Stimulated activated CD4-positive, alpha-beta T cell treated with anti-CD3 and anti-CD28 coated beads, Interleukin-1b, Interleukin-23, amount 100 ng/mL, for 1 hour (primary cell): ENCODE measurements around the gene NARF.

Experiments
- DNase-seq, 2 donors: peaks; one replicate each; pipeline ENCODE4 v3.0.0-alpha.2; 2020; ENCODE audit warnings: low read depth in 2 of 2

The NARF gene

DNA sequence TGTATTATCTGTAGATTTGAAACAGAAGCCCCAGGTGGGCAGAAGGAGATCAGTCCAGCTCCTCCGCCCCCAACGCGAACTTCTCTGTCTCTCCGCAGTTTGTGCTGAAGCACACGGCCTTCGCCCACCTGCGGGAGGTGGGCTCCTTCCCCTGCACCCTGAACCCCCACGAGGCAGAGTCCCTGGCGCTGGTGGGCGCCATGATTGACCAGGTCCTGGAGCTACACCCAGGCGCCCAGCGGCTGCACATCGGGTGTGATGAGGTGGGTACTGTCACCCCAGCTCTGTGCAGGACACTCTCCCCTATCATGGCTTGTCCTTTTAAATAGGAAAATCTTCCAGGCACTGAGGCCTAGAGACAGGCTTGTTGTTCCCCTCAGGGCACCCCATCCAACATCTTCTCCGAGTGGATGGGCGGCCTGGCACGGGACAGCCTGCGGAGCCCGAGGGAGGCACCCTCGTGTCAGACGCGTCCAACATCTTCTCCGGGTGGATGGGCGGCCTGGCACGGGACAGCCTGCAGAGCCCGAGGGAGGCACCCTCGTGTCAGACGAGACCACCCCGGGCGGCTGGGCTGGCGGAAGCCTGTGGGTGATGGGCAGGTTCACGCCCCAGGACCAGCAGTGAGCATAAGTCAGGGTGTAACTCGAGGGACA, 24.9 kb upstream of the NARF start:
- DNase-seq, result no peak

GRCh38 chr17:82434216-82434565, 24.4 kb upstream of the NARF start:
- no peak for DNase-seq

DNA sequence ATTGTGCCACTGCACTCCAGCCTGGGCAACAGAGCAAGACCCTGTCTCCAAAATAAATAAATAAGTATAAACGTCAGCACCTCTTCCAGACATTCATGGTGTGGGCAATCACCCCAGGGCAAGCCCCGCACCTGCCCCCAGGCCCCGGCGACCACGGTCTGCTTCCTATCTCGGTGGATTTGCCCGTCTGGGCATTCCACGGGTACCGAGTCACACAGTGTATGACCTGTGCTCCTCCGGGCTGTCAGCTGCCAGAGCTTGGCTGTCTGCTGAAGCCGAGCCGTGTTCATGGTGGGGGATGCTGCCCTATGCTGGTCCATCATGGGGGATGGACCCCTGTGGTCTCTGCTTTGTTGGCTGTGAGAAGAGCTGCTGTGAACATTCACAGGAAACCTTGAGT, 23.4 kb upstream of the NARF start:
- no peak for DNase-seq

DNA sequence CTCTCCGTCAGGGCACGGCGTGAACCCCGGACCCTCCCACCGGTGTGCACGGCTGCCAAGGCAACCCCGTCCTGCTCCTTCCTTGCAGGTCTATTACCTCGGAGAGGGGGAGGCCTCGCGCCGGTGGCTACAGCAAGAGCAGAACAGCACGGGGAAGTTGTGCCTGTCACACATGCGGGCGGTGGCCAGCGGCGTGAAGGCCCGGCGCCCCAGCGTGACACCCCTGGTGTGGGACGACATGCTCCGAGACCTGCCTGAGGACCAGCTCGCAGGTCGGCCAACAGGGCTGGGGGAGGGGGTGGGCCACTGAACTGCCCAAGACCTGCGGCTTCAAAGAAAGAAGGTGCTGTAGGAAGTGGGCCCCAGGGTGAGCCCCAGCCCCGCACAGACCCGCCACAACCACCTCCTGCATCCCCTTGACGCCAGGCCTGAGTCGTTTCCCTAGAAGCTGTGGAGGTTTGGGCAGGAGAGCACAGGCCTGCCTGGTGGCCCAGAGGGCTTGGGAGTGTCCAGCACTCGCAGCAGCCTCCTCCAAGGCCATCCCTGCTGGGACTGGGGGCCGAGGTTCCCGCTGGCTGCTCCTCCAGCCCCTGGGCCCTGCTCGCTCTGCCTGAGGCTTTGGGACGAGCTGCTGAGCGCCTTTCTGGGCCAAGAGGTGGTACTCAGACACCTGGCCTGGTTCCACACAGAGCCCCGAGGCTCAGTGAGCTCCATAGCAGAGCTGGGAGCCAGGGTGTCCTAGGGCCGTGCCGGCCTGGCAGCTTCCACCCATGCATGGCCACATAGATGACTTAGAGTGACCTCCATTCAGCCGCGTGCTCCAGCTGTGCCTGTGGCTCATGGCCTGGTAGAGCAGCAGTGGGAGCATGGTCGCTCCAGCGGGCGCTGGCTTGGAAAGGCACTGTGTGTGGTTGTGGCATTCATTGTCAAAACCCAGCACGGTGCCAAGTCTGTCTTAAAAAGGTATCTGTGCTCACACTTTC, 22.6 kb upstream of the NARF start:
- DNase-seq, result no peak

- DNase-seq, result no peak
Measured at GRCh38 chr17:82436601-82437324, 21.8 kb upstream of the NARF start.

DNA sequence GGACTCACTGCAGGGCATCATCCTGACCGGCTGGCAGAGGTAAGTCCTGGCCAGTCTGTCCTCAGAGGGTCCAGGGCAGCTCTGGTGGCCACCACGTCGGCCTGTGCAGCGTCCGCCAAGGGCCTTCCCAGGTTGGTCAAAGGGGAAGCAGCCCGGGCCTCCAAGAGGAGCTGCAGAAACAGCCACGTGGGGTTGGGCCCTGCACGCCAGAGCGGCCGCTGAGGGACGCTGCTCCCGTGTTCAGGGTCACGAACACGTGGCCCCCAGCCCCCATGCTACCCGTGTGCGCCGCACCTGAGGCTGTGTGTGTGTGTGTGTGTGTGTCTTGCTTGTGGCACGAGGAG, 21.2 kb upstream of the NARF start:
- no peak for DNase-seq

GRCh38 chr17:82438401-82439193, 19.9 kb upstream of the NARF start:
- DNase-seq, result no peak

DNA sequence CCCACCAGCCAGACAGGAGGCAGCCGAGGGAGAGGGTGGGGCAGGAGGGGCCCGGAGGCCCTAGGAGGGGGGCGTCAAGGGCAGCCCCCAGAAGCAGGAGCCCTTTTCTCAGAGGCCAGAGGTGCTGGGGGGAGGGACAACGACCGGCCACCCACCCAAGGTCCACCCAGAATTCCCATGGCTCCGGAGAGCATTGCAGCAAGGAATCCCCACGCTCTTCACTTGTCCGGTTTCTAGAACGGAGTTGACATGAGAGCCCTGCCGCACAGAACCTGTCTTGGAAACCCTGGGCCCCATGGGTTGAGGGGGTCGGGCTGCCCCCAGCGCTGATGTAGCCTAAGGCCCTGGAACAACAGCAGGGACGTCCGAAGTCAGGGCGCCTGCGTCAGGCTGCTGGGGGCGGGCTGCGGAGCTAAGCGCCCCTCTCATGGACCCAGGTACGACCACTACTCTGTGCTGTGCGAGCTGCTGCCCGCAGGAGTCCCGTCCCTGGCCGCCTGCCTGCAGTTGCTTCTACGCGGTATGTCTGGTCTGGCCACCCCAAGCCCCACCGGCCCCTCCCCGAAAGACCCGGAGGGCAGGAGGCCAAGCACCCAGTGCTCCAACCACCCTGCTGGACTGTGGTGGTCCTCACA, 19.2 kb upstream of the NARF start:
- DNase-seq, result no peak

GRCh38 chr17:82439829-82440365, 18.6 kb upstream of the NARF start:
- no peak for DNase-seq

DNA sequence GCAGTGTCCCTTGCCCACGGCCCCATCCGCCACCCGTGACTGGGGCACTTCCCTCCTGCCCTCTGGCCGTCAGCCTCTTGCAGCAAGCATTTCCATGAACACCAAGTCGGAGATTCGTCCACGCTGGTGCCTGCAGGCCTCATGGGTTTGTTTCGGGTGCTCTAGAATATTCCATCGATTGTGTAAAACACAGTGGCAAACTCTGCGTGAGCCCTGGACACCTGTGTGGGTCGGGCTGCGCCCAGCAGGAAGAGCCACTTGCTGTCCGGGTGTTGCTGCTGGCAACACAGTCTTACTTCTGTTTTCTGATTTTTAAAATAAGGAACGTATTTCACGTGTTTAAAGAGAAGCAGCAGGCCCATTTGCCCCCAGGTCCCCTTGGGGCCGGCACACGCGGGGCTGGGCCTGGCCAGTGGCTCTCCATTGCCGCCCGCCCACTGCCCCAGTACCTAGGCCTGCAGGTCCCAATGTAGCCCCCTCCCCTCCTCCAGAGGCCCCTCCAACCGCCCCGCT, 18.0 kb upstream of the NARF start:
- DNase-seq, result no peak

DNA sequence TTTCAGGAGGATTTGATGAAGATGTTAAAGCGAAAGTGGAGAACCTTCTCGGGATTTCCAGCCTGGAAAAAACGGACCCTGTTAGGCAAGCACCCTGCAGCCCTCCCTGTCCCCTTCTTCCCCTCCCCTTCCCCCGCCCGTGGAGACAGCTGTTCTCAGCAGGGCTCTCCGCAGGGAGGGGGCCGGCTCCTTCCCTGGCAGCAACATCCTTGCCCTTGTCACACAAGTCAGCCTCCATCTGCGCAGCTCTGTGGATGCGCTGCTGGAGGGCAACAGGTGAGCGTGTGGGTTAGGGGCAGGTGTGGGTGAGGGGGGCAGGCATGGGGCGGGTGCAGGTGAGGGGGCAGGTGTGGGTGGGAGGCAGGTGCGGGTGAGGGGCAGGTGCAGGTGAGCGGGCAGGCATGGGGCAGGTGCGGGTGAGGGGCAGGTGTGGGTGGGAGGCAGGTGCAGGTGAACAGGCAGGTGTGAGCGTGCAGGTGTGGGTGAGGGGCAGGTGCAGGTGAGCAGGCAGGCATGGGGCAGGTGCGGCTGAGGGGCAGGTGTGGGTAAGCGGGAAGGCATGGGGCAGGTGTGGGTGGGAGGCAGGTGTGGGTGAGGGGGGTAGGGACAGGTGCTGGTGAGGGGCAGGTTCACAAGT, 17.4 kb upstream of the NARF start:
- DNase-seq, result no peak

DNA sequence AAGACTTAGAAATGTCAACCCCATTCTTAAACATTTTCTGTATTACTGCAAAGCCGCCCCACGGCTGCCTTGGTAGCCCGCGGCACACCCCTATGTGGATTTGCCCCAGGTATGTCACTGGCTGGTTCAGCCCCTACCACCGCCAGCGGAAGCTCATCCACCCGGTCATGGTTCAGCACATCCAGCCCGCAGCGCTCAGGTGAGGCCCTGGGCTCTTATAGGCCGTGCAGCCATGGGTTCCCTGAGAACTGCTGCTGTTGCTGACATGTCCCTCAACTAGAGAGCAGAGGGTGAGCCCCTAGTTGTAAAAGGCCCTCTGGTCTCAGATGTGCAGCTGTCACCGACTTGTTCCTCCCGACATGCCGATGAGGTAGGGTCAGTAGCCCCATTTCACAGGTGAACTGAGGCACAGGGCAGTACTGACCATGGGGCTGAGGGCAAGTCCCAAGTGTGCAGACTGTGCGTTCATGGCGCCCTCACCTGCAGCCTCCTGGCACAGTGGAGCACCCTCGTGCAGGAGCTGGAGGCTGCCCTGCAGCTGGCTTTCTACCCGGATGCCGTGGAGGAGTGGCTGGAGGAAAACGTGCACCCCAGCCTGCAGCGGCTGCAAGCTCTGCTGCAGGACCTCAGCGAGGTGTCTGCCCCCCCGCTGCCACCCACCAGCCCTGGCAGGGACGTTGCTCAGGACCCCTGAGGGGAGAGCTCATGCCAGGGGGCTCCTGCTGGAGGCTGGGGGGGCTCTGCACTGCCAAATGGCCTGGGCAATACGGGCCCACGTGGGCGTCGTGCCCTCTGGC, 16.7 kb upstream of the NARF start:
- no peak for DNase-seq

DNA sequence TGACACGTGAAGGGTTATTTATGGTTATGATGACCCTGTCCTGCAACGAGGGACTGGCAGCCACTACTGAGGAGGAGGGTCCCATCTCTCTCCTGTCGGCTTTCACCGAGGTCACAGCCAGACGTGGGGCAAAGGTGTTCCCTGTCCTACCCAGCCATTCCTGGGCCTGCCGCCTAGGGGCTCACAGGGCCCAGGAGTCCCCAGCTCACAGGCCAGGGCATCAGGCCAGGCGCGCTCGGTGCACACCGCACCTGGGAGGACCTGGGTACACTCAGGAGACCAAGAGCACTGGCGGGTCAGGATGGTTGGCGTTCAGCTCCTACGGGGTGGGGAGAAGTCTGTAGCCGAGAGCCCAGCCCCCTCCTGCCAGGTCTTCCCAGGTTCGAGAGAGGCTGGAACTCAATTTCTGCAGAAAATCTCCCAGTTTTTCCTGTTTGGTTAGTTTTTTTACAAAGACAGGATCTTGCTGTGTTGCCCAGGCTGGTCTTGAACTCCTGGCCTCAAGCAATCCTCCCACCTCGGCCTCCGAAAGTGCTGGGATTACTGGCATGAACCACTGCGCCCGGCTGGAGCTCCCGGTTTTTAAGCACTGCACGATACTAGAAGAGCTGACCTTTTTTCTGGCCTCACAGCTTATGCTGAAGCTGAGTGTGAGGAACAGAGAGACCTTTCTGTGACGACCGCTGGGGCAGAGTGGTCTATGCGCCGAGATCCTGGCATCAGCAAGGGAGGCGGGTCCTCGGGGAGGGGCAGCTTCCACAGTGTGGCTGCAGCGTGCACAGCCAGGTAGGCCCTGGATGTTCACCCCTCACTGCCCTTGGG, 15.7 kb upstream of the NARF start:
- no peak for DNase-seq

DNA sequence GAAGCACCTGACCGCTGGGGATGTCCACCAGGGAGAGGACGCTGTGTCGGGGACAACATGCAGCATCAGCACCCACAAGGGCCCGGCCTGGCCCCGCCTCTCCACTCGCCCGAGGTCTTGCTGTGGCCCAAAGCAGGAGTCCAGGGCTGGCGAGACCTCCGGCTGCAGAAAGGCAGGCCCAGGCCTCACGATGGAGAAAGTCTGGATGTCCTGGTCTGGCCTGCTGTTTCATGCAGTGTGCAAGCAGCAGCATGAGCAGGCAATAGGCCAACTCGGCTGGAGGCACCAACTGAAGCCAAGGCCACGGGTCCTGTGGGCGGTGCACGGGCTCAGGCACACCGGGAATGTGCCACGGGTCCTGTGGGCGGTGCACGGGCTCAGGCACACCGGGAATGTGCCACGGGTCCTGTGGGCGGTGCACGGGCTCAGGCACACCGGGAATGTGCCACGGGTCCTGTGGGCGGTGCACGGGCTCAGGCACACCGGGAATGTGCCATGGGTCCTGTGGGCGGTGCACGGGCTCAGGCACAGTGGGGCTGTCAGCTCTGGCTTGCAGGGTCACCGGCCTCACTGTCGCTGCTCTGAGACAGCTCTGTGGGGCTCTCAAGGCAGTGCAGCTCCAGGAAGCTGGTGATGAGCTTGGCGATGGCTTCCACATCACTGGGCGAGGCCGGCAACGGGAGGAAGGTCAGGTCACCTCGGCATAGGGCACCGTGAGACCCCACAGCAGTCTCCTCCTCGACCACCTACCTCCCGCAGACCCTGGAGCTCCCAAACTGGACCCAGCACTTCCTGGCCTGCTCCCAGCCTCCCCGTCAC, 14.9 kb upstream of the NARF start:
- no peak for DNase-seq

- no peak for DNase-seq
Measured at GRCh38 chr17:82444284-82444893, 14.2 kb upstream of the NARF start.

DNA sequence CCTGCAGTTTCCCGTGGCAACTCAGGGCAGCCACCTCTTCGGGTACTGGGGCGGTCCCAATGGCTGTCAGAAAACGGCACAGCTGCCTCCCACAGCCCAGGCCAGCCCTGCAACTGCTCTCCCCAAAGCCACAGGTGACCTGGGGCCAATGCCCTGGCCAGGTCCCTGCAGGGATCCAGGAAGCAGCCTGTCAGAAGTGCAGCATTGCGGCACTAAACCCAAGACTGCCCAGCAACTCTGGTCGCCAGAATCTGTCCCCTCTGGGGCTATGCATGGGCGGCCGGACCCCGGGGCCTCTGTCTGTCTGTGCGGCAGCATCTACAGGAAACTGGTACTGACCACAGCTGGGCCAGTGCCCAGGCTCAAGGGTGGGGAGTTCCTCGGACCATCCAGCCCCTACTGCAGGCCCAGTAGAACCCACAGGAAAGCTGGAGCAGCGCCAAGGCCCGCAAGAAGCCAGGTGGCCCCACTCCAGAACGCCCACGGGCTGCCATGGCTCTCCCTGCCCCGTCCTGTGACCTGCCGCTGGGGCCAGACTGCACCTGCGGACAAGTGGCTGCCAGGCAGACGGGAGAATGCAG, 13.5 kb upstream of the NARF start:
- DNase-seq, result no peak

DNA sequence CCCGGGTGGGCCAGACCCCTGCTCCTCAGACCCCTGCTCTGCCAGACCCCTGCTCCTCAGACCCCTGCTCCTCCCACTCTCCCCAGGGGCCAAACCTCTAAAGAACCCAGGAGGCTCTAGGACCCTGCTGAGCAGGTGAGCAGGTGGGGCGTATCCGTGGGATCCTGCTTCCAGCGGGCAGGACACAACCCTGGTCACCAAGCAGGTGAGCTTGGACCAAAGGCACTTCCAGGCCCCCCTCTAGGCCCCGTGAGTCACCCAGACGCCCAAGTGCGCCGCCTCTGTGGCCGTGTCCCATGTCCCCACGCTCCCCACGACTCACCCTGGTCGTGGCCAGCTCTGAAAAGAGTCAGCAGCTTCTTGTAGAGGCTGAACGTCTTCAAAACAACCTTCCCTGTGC, 13.0 kb upstream of the NARF start:
- no peak for DNase-seq
